NCI-H2081 (cell line): Measurements from ENCODE around the gene SCO2.
A peak's percentile ranks its signal among the peaks of the same experiment; 100 is the strongest.
"Not testable (repeated sequence)": the region's sequence is repeated elsewhere in the genome, so short reads cannot be mapped to it uniquely, and the experiment has no call there.

Experiments
- DNase-seq, 2 experiments: peaks; one replicate each; lab custom pipeline; 2025; lab: John Stamatoyannopoulos, UW

The SCO2 gene

GRCh38 chr22:50520184-50520583 is 5.2 kb downstream of the SCO2 start:
- DNase-seq: not testable (repeated sequence)

- no peak for DNase-seq
Observed at GRCh38 chr22:50519151-50519550, 6.2 kb downstream of the SCO2 start.

DNA sequence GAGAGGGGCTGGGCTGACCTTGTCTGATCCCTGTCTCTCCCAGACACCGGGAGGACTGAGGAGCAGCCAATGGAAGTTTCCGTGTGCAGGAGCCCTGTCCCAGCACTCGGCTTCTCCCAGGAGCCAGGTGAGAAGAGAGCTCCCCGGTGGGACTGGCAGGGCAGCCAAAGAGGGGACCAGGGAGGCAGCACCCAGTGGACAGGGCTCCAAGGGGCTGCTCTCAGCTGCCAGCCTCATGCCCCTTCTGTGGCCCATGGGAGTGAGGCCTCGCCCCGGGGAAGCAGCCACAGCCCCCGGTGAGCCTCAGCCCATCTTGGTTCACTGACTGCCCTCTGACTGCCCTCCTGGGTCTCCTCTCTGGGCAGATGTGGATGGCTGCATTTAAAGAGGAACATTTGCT is 6.8 kb downstream of the SCO2 start:
- DNase-seq: no peak

DNA sequence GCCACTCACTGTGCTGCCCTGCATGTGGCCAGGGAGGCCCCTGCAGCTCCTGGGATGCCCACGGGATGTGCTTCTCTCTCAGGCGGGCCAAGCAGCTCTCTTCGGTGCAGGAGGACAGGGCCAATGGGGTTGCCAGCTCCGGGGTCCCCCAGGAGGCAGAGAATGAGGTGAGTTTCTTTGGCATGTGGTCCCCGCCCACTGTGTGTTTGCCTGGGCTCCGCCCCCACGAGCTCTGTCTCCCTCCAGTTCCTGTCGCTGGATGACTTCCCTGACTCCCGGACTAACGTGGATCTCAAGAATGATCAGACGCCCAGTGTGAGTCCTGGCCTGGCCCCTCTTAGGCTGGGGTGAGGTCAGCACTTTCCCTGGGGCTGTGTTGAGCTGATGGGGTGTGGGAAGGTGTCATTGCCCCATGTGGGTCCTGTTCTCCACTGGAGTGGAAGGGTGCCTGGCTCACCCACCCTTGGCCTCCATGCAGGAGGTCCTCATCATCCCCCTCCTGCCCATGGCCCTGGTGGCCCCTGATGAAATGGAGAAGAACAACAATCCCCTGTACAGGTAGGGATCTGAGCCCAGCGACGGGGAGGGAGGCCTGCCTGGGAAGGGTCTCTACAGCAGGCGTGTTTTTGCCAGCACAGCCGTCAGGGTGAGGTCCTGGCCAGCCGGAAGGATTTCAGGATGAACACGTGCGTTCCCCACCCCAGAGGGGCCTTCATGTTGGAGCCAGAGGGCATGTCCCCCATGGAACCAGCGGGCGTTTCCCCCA is 7.7 kb downstream of the SCO2 start:
- no peak for DNase-seq

DNA sequence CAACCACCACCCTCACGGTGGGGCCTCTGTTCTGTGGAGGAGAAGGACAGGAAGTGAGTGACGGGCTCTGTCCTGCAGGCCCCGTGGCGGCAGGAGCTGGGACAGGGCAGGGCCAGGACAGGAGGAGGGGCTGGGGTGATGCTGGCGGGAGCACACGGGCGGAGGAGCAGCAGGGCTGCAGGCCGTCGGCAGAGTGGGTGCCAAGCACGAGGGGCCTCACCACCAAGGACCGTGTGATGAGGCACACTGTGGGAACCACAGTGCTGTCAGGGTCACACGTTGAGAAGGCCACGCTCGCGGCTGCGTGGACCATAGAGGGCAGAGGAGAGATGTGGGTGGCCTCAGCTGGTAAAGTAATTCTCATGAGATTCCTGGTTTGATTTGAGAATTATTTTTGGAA is 8.5 kb downstream of the SCO2 start:
- DNase-seq: no peak

GRCh38 chr22:50516068-50516467 is 9.3 kb downstream of the SCO2 start:
- DNase-seq: no peak

DNA sequence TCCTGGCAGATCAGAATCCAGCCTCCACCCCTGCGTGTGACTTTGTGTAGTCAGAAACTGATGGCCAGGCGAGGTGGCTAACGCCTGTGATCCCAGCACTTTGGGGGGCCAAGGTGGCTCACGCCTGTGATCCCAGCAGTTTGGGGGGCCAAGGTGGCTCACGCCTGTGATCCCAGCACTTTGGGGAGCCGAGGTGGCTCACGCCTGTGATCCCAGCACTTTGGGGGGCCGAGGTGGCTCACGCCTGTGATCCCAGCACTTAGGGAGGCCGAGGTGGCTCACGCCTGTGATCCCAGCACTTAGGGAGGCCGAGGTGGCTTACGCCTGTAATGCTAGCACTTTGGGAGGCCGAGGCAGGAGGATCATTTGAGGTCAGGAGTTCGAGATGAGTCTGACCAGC is 12.2 kb downstream of the SCO2 start:
- DNase-seq: no peak

GRCh38 chr22:50508897-50509296 is 16.5 kb downstream of the SCO2 start:
- no peak for DNase-seq

DNA sequence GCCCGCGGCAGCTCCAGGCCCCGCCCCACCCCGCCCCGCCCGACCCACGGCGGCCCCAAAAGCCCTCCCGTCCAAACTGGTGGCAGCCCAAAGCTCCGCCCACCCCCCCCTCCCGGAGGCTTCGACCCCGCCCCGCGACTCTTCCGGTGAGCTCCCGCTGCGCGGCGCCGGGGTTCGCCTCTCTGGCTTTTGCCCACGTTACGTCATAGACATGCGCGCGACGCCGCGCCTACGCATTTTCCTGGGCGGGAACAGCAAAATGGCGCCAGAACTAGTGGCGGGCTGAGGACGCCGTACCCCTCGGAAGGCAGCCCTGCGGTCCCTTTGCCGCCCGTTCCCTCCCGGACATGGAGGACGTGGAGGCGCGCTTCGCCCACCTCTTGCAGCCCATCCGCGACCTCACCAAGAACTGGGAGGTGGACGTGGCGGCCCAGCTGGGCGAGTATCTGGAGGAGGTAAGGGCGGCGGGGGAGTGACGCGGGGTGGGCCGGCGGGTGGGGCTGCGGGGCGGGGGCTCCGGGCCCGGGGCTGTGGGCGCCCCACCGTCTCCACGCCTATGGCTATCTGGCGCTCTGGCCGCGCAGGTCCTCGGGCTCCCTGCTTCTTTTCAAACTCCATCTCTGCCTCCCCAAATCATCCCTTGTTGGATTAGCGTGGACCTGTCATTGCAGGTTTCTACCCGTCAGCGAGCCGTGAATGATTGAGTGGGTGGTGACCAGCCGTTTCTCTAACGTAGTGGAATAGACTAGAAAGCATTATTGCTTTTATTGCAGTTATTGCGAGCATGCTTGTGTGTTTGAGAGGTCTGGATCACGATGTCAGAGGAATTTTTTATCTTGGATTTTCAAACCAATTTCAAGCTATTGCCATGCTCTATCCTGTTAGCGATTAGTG is 17.2 kb downstream of the SCO2 start, which contains the start of gene NCAPH2:
NCAPH2 (plus strand) TSS at position 234 of the 894 bp plus-strand sequence; CDS start at position 348, 114 bp downstream.
- DNase-seq: peak; percentile 90 to 95

DNA sequence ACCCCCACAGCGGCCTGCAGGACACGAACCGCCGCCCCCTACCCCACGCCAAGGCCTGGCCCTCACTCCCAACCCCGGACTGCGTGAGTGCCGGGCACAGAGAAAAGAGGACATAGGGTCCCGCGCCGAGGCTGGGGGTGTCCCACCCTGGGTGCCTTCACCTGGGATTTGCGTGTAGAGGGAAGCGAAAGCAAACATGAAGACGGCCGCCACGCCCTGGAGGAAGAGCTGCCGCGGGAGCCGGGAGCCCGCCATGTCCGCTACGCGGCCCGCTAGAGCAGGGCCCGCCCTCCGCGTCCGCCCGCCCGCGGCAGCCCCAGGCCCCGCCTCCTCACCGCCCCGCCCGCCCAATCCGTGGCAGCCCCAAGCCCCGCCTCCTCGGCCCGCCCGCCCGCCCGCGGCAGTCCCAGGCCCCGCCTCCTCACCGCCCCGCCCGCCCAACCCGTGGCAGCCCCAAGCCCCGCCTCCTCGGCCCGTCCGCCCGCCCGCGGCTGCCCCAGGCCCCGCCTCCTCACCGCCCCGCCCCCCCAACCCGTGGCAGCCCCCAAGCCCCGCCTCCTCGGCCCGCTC is 17.9 kb downstream of the SCO2 start, which contains the start of gene LMF2:
LMF2 (minus strand) TSS at position 282 of the 570 bp plus-strand sequence; CDS start at position 255, 27 bp downstream.
- peak; percentile 60 to 95 for DNase-seq

DNA sequence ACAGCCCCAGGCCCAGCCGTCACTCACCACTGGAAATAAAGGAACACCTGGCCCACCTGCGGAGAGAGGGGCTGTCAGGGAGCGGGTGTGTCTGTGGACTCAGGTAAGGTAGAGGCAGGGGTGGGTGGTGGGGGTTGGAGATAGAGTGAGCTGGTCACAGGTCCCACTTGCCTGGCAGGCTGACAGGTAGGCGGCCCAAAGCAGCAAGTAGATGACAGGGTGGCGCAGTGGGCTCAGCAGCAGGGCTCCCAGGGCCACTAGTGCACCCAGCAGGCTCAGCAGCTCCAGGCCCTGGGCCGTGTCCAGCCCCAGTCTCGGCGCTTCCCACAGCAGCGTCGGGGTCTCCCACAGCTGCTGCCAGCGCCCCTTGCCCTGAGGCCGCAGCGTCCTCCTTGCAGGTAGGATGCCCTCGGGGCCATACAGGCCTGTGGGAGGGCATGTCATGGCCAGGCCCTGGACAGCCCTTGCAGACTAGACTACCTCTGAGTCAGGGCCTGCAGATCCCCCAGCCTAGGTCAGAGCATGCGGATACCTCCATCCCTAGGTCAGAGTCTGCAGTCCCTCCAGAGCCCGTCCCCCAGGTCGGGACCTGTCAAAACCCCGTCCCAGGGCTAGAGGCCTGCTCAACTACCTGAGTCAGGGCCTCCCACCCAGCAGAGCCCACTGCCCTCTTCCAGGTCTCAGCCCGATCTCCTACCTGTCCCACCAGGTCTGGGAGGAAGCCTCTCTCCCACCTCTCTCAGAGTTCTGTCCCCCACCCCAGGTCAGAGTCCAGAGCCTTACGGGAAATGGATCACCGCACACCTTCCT is 18.6 kb downstream of the SCO2 start:
- DNase-seq: peak in 1 of 2 experiments; percentile 91

- DNase-seq: peak; percentile 82 to 87
Observed at GRCh38 chr22:50505776-50506610, 19.4 kb downstream of the SCO2 start.

GRCh38 chr22:50505276-50505775 is 20.1 kb downstream of the SCO2 start:
- DNase-seq: no peak

DNA sequence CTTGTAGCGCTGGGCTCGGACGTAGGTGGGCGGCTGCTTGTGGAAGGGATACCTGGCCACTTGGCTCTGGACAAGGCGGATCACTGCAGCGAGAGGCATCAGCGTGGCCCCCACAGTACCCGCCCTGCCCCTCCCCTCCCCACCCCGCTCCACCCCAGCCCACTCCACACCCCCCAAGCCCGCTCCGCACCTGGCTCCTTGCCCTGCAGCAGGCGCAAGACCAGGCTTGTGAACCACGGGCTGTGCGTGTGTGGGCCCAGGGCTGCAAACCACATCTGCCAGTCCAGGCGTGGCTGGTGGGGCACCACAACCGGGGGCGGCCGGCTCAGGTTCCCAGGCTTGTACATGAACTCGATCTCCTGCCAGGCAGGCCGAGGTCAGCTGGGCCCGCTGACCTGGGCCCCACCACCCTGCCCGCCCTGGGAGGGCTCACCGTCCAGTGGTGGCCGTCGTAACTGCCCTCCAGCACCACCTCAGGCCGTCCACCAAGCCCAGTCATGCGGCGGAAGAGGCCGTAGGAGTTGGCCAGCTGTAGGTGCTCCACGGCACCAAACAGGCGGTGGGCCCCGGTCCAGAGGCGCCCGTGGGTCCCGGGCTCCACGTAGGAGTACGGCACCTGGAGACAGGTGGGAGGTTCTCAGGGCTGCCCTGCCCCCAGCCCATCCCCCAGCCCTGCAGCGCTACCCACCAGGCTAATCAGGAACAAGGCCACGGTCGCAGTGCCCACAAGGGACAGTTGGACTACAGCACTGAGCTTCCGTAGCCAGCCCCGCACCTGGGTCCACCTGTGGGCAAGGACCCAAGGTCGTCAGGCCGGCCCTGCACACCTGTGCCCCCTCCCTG is 20.8 kb downstream of the SCO2 start:
- no peak for DNase-seq

GRCh38 chr22:50503475-50504145 is 21.8 kb downstream of the SCO2 start:
- no peak for DNase-seq

DNA sequence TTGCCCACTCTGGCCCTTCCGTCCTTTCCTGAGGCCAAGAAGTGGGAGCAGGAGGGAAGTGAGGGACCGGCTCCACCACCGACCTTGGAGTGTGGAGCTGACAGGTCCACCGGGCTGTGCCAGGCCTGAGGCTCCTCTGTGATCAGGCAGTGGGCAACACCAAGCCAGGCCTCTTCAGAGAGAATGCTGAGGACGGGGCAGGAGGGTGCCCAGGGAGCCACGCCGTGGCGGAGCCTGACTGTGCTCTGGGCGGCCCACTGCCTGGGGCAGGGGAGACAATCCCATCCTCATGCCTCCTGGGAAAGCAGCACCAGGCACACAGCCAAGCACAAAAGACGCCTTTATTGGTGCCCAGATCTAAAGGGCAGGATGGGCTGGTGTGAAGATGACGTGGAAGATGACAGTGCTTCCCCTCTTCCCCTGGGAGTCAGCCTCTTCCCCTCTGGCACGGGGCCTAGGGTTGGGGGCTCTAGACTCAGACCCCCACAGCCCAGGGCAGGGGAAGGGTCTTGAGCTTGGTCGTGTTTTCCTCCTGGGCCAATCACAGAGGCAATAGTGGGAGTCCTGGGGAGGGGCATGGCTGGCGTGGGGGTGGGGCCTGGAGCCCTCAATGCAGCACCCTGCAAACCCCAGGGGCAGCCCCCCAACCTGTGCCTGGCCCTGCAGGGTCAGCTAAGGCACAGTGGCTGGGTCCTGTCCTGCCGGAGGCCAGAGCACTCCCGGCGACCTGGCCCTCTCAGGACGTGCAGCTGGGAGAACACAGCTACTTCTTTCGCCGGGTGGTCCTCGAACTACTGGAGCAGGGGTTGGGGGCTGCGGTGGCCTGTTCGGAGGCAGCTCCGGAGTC is 22.5 kb downstream of the SCO2 start:
- no peak for DNase-seq

DNA sequence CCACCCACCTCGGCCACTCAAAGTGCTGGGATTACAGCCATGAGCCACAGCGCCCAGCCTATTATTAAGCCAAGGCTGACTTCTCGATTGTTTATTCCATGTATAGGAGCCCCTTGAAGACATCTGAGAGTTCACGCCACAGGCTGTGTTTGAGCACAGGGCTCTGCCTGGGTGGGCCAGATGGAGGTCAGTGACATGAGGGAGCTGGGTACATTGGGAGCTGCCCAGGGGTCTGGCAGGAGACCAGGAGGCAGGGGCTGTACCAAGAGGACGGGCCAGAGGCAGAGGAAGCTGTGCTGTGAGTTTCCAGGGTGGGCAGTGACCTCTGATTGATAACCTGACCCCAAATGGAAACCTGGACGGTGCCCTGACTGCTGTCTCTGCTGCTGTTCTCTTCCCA is 23.3 kb downstream of the SCO2 start:
- no peak for DNase-seq

GRCh38 chr22:50500452-50500851 is 24.9 kb downstream of the SCO2 start:
- no peak for DNase-seq
